Activated T-cell treated with anti-CD3 and anti-CD28 coated beads, Interleukin-2, amount 50 U/mL, for 72 hours (primary cell): ENCODE measurements around the gene MATN3. TPM values are rescaled to one million over a fixed set of nuclear protein-coding genes. Genes with fewer than 3 reads are reported as not detected.

ENCODE experiments used
- ATAC-seq, 2 donors: fragments of 150-1000 bp; cut with Tn5 transposase; replicated peaks in 1 of 2; 2 replicates each; pipeline ENCODE4 v1.10.0; 2021; ENCODE audit warnings: moderate library complexity in 2 of 2, mild to moderate bottlenecking in 1 of 2
- DNase-seq, 2 donors: peaks; one replicate each; pipeline ENCODE4 v3.0.0; 2021 to 2022; ENCODE audit warnings: mixed read lengths in 1 of 2
- H3K27ac Mint-ChIP-seq: one replicate; pipeline ENCODE4 v1.8.0; 2022; ENCODE audit warnings: mild to moderate bottlenecking, moderate library complexity, mixed read lengths
- H3K27me3 Mint-ChIP-seq: one replicate; pipeline ENCODE4 v1.8.0; 2022; ENCODE audit warnings: low read depth, mixed read lengths
- H3K36me3 Mint-ChIP-seq, 2 donors: one replicate each; pipeline ENCODE4 v1.8.0; 2022; ENCODE audit warnings: mixed read lengths in 2 of 2, mild to moderate bottlenecking in 1 of 2; ENCODE audit not compliant: insufficient read depth in 2 of 2
- H3K4me1 Mint-ChIP-seq: one replicate; pipeline ENCODE4 v1.8.0; 2022; ENCODE audit warnings: low read depth, mixed read lengths
- H3K4me3 Mint-ChIP-seq, 2 donors: one replicate each; pipeline ENCODE4 v1.8.0; 2022; ENCODE audit warnings: mild to moderate bottlenecking in 2 of 2, mixed read lengths in 2 of 2, moderate library complexity in 2 of 2
- H3K9me3 Mint-ChIP-seq, 2 donors: one replicate each; pipeline ENCODE4 v1.8.0; 2022; ENCODE audit warnings: mixed read lengths in 2 of 2
- total RNA-seq, 2 donors: library from RNA; stranded (reverse); gene quantifications; one replicate each; pipeline ENCODE4 v1.2.3, GENCODE V29; 2022

MATN3 gene
- total RNA-seq, 2 donors from 2014 or later: not detected

DNA sequence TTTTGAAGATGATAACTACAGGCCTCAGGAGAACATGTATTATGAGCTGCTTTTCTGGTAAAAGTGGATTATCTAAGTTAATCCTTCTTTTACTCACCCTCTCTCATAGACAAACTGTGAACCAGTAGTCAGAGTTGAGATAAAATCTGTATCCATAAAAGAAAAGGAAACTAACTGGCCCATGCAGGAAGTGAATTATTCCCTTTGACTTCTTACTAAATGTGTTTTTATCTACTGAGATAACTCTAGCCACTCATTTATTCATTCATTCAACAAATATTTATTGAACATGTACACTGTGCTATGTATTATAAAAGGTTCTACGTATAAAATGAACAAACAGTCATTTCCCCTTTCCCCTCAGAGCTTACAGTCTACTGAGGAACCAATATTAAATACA, 32.5 kb downstream of the MATN3 start:
- peaks cover 12% of the 10 kb centered on the region for H3K4me1 Mint-ChIP-seq
- no peaks in the 10 kb centered on the region for H3K9me3 Mint-ChIP-seq
- DNase-seq (no peak), ATAC-seq (no peak)
- H3K4me3 Mint-ChIP-seq: no peak overlapping the region
- no peak overlapping the region for H3K27ac Mint-ChIP-seq
- H3K36me3 Mint-ChIP-seq: peaks cover 0 to 6% of the 10 kb centered on the region in 2 donors
- no peaks in the 10 kb centered on the region for H3K27me3 Mint-ChIP-seq

DNA sequence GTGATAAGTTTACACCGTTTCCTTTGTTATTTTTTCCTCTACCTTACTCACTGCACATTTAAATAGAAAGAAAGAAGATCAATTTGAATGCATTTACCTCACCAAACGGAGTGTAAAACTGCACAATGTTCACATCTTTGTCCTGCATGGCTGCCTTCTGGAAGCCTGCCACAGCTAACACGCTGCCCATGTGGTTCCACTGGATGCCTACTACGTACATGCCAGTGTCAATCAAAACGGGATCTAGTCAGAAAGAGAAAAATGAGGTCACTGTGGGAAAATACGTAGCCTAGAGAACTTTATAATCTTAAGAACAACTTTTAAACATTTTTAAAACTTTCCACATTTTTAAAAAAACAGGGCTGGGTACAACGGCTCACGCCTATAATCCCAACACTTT, 39.0 kb downstream of the MATN3 start:
- Mint-ChIP-seq H3K27me3 (no peaks in the 10 kb centered on the region), H3K9me3 (no peaks in the 10 kb centered on the region), H3K4me3 (no peak overlapping the region), H3K27ac (no peak overlapping the region), H3K36me3 (peaks cover 2% of the 10 kb centered on the region in 2 donors), H3K4me1 (peaks cover 6% of the 10 kb centered on the region)
- no peak for DNase-seq
- no peak for ATAC-seq

- no peak for DNase-seq
- peak; percentile 47 to 74 for ATAC-seq
- Mint-ChIP-seq H3K4me1 (peaks cover 6% of the 10 kb centered on the region), H3K36me3 (peaks cover 2% of the 10 kb centered on the region in 2 donors), H3K27me3 (no peaks in the 10 kb centered on the region), H3K9me3 (no peaks in the 10 kb centered on the region), H3K27ac (peak overlapping the region; percentile 93), H3K4me3 (no peak overlapping the region)
Observed at GRCh38 chr2:19971691-19972090, 40.8 kb downstream of the MATN3 start.

GRCh38 chr2:19963386-19963785, 49.1 kb downstream of the MATN3 start:
- no peak for DNase-seq
- Mint-ChIP-seq H3K36me3 (peaks cover 2 to 6% of the 10 kb centered on the region in 2 donors), H3K4me1 (no peaks in the 10 kb centered on the region), H3K9me3 (no peaks in the 10 kb centered on the region), H3K27me3 (no peaks in the 10 kb centered on the region), H3K4me3 (no peak overlapping the region), H3K27ac (no peak overlapping the region)
- no peak for ATAC-seq

DNA sequence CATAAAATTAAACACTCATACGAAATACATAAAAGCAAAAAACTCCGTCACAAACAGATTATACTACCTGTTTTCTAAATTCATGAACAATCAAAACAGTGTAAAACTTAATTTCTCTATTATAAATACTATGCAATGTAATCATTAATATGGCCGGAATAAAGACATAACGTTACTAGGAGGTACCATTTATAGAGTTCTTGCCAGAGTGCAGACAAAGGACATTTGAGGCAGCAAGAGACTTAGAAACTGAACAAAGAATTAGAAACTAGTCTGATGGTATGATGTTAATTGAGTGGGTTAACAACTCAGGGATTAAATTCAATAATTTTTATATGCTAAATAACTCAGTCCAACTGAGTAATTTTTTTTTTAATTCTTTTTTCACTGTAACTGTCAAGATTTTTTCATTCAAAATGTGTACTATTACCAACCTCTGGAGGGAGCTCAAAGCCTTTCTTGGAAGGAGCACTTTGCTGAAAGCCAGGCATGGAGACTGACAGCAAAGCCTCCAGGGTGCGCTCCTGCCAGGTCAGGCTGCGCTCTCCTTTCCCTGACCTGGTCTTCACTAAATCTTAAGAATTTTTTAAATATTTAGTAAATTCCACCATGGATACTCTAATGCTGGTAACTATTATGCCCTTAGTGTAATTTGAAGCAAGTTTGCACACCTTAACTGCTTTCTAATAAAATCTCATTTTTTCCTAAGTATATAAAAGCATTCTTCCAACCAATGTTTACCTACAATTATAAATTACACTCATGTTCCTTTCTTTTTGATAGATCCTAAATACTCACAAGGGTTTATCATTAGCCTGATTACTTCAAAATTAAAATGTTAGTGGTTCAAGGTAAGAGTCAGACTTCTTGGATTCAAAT, 56.7 kb downstream of the MATN3 start:
- H3K4me3 Mint-ChIP-seq: no peak overlapping the region
- no peaks in the 10 kb centered on the region for H3K9me3 Mint-ChIP-seq
- H3K36me3 Mint-ChIP-seq: no peaks in the 10 kb centered on the region
- H3K4me1 Mint-ChIP-seq: no peaks in the 10 kb centered on the region
- no peak overlapping the region for H3K27ac Mint-ChIP-seq
- DNase-seq (peak; percentile 51 to 55), ATAC-seq (peak; percentile 78)
- no peaks in the 10 kb centered on the region for H3K27me3 Mint-ChIP-seq

GRCh38 chr2:19949071-19949470, 63.4 kb downstream of the MATN3 start:
- no peaks in the 10 kb centered on the region for H3K9me3 Mint-ChIP-seq
- DNase-seq (no peak), ATAC-seq (no peak)
- no peak overlapping the region for H3K27ac Mint-ChIP-seq
- H3K27me3 Mint-ChIP-seq: no peaks in the 10 kb centered on the region
- no peak overlapping the region for H3K4me3 Mint-ChIP-seq
- peaks cover 0 to 1% of the 10 kb centered on the region in 2 donors for H3K36me3 Mint-ChIP-seq
- no peaks in the 10 kb centered on the region for H3K4me1 Mint-ChIP-seq

- peaks cover 0 to 1% of the 10 kb centered on the region in 2 donors for H3K36me3 Mint-ChIP-seq
- no peak overlapping the region for H3K4me3 Mint-ChIP-seq
- no peak for DNase-seq
- no peak for ATAC-seq
- H3K4me1 Mint-ChIP-seq: no peaks in the 10 kb centered on the region
- H3K27ac Mint-ChIP-seq: no peak overlapping the region
- no peaks in the 10 kb centered on the region for H3K27me3 Mint-ChIP-seq
- no peaks in the 10 kb centered on the region for H3K9me3 Mint-ChIP-seq
Observed at GRCh38 chr2:19947184-19947940, 65.1 kb downstream of the MATN3 start.

- no peak for DNase-seq
- no peak for ATAC-seq
- no peaks in the 10 kb centered on the region for H3K27me3 Mint-ChIP-seq
- H3K9me3 Mint-ChIP-seq: no peaks in the 10 kb centered on the region
- H3K36me3 Mint-ChIP-seq: peaks cover 0 to 3% of the 10 kb centered on the region in 2 donors
- no peak overlapping the region for H3K4me3 Mint-ChIP-seq
- H3K27ac Mint-ChIP-seq: no peak overlapping the region
- H3K4me1 Mint-ChIP-seq: no peaks in the 10 kb centered on the region
Observed at GRCh38 chr2:19944205-19944845, 68.1 kb downstream of the MATN3 start.

- H3K9me3 Mint-ChIP-seq: no peaks in the 10 kb centered on the region
- ATAC-seq: no peak
- H3K27ac Mint-ChIP-seq: no peak overlapping the region
- H3K4me3 Mint-ChIP-seq: no peak overlapping the region
- H3K36me3 Mint-ChIP-seq: peaks cover 0 to 3% of the 10 kb centered on the region in 2 donors
- no peaks in the 10 kb centered on the region for H3K27me3 Mint-ChIP-seq
- H3K4me1 Mint-ChIP-seq: no peaks in the 10 kb centered on the region
- DNase-seq: no peak
Observed at GRCh38 chr2:19943189-19943588, 69.3 kb downstream of the MATN3 start.

- Mint-ChIP-seq H3K4me3 (no peak overlapping the region), H3K27me3 (no peaks in the 10 kb centered on the region), H3K36me3 (peaks cover 0 to 8% of the 10 kb centered on the region in 2 donors), H3K9me3 (no peaks in the 10 kb centered on the region), H3K4me1 (no peaks in the 10 kb centered on the region), H3K27ac (no peak overlapping the region)
- ATAC-seq: no peak
- no peak for DNase-seq
Observed at GRCh38 chr2:19942199-19942598, 70.3 kb downstream of the MATN3 start.

Other genes starting within 250 kb of the MATN3 start
- 10 to 100 TPM; 39.2 to 39.4 TPM for gene TTC32, start 110.7 kb downstream of the MATN3 start, total RNA-seq
- gene WDR35, start 22.6 kb downstream of the MATN3 start, total RNA-seq: 1 to 10 TPM; 4.7 to 6.4 TPM
- 10 to 100 TPM; 26.0 to 33.3 TPM for gene LAPTM4A, start 39.0 kb upstream of the MATN3 start, total RNA-seq
- under 1 TPM; 0.16 to 0.38 TPM for gene SDC1, start 212.5 kb upstream of the MATN3 start, total RNA-seq